HG03135 (cell line): ENCODE data around the gene ESYT3.

Experiments
- ATAC-seq: cut with Tn5 transposase; IDR thresholded peaks from one replicate; pipeline ENCODE4 v1.9.1; 2021; ENCODE audit warnings: mild to moderate bottlenecking, moderate library complexity; ENCODE audit not compliant: unreplicated experiment

Gene ESYT3

DNA sequence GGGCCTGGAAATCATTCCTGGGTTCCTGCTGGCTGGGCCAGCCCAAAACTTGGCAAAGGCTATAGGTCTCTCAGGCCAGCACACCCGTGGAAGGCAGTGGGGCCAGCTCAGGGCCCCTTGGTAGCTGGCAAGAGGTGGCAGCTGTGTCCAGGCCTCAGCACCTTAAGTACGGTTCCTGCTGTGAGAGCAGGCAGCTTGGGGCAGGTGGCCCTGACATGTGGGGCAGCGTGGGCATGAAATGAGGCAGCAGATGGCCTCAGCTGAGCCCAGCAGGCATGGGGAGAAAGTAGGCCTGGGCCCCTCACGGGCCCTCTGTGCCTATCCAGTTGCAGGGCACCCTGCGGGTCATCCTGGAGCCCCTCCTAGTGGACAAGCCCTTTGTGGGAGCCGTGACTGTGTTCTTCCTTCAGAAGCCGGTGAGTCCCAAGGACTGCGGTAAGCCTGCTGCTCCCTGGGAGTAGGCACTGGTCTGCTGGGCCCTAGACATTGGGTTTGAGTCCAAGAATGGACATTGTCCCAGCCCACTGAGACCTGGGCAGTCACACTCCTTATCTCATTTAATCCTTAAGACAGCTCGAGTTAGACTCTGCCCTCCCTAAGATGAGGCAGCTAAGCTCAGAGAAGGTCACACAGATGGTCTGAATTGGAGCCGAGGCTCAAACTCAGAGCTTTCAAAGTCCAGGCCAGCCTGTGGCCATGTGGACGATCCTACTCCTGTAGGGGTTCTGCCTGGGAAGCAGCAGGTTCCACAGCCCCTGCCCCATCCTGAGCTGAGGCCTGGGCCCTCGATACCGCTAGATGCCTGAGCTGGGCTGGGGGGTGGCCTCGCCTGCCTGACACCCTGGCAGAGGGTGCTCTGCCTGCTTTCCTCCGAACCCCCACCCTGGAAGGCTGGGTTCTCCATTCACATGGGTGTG is 25.5 kb downstream of the ESYT3 start:
- ATAC-seq = no peak

DNA sequence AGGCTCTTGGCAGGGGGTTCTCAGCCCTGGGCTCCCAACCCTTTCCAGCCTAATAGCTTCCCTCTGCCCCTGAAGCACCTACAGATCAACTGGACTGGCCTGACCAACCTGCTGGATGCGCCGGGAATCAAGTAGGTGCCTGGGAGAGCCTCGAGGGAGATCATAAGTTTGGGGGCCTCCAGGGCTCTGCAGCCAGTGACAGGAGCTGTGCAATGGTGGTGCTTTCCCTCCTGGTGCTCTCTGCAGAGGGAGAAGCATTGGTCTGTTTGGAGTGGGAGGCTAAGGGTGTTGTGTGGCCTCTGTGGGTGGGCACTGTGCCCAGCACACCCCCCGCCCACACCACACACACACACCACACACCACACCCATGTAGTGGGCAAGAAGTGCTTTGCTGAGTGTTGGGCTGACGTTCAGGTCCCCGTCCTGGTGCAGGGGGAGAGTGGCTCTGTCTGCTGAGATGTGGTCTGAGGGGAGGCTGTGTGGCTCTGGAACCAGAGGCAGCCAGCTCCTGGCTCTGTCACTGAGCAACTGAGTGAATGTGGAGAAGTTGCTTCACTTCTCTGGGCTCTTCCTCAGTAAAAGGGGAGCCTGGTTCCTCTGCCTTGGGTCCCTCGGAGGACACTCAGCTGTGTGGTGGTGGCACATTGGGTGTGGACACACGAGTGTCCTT is 26.3 kb downstream of the ESYT3 start:
- no peak for ATAC-seq

DNA sequence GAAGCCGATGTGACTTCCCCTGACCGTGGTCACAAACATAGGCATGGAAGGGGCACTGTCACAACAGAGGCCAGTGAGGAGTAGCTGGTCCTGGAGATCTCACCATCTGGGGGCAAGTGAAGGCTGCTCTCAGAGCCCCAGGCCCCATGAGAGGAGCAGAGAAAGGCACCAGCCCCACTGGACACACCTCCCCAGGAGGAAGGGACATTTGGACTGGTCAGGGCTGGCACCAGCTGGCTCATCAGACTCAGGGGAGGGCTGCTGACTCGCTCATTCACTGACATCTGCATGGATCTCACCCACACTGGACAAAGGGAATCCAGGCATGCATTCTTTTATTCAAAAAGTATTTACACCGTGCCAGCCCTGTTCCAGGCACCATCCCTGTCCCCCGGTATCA is 26.8 kb downstream of the ESYT3 start:
- ATAC-seq = no peak

DNA sequence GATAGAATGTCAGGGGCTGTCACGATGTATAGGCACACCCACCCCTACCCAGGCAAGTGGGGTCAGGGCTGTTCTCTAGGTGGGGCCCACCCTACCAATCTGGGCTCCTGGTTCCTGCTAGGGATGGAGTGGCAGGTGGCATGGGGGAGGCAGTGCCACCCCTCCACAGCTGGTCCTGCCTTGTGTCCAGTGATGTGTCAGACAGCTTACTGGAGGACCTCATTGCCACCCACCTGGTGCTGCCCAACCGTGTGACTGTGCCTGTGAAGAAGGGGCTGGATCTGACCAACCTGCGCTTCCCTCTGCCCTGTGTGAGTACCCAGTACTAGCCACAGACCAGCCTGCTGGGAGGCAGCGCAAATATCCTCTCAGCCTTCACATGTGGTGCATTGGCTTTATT is 27.5 kb downstream of the ESYT3 start:
- ATAC-seq = no peak

DNA sequence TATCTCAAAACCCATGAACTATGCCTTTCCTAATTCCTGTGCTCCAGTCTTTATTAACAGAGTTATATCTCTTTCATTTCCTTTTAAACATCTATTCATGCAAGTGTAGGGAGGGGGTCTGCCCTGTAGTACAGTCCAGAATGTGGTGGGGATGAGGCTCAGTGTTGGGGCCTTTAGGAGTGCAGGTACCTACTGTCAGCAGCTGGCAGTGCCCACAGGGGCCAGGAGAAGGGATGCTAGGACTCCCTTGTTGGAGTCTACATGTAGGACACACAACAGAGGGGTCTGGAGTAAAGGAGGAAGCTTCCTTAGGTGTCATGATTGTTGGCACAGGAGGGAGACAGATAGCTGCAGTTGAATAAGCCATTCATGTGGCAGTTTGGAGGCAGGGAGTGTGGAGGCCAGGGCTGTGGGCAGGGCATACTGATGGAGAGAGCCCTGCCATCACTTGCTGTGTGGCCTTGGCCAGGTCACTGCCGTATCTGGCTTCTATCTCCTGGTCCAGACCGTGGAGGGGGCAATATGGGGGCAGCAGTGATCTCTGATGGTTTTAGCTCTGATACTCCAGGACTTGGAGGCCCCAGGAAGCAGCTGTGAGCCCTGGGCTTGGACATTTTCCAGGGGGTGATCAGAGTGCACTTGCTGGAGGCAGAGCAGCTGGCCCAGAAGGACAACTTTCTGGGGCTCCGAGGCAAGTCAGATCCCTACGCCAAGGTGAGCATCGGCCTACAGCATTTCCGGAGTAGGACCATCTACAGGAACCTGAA is 29.5 kb downstream of the ESYT3 start:
- no peak for ATAC-seq

DNA sequence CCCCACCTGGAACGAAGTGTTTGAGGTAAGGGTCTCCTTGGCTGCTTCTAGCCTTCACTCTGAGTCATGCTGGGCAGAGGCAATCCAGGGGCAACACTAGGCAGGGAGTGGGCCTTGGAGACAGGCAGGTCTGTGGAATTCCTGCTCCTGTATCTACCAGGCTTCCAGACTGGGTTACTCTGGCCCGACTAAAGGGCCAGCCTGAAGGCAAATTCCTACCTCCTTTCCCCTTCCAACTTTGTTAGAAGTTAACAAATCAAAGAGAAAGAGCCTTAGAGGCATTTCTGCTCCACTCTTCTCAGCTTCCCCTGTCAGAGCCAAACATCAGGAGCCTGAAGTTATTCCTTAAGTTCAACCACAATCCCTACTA is 30.1 kb downstream of the ESYT3 start:
- no peak for ATAC-seq

DNA sequence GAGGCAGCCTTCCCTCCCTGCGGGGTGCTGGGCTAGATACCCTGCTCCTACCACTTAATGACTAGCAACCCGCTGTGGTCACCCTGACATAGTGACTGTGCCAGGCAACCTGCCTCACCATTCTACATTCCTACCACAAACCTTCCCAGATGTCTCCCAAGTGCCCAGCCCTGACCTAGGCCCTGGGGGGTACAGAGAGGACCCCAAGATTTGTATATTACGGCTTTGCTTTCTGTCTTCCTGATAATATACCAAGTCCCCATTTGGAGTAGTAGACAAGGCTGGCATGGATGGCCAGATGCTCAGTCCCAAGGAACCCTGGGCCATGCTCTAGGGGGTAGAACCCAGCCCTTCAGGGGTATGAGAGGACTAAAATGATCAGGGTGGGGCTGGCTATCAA is 31.0 kb downstream of the ESYT3 start:
- ATAC-seq = no peak

DNA sequence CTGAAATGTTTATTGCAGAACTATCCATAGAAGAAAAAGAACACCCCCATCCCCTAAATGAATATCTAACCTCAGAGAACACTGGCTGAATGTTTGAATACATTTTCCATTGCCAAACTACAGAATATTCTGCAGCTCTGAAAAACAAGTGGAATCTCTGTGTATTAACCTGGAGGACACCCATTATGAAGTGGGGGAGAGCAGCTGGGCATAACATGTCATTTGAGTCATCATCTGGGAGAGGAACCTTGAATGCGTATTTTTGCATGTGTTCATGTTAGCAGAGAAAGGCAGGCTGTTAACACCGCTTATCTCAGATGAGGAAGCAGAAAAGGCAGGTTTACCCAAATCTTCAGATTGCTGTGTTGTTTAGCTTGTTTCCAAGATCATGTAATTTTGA is 31.5 kb downstream of the ESYT3 start:
- no peak for ATAC-seq

DNA sequence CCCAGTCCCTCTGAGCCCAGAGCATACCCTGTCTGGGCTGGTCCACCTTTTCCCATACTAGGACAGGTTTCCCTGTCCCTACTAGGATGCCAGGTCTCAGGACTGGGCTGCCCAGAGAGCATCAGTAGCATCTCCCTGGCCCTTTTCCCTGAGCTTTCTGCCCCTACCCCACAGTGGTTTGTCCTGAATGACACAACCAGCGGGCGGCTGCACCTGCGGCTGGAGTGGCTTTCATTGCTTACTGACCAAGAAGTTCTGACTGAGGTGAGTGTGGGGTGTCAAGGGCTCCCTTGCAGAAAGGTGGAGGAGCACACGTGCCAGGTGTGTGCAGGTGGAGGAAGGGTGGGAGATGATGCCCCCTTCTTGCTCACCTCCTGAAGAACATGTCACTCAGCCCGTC is 33.5 kb downstream of the ESYT3 start:
- no peak for ATAC-seq

DNA sequence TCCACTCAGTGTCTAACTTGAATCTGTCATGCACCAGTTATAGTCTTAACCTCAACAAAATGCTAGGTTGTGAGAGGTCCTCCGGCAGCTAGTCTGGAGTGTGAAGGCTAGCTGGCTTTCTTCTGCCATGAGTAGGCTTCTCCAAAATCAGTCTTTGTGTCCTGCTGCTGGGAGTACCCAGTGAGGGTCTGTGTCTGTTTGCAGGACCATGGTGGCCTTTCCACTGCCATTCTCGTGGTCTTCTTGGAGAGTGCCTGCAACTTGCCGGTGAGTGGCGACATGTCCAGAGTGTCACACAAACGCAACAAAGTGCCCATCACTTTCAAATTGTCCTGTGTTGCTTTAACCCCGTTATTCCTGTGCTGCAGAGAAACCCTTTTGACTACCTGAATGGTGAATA is 34.0 kb downstream of the ESYT3 start:
- no peak for ATAC-seq

DNA sequence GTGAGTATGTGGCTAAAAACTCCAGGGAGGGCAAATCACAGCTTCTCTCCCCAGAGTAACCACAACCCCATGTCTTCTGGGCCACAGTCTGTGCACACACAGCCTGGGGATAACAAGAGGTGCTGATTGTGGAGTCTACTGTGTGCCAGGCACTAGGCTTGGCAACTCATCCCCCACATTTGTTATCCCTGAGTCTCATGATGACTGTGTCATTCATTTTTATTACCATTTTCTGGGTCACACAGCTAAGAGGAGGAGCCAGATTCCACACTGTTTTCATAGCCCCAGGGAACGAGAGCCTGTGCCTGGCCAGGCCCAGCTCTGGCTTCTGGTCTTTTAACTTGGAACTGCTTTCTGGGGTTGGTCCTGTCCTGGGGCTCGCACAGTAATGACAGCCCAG is 34.5 kb downstream of the ESYT3 start:
- ATAC-seq = no peak

DNA sequence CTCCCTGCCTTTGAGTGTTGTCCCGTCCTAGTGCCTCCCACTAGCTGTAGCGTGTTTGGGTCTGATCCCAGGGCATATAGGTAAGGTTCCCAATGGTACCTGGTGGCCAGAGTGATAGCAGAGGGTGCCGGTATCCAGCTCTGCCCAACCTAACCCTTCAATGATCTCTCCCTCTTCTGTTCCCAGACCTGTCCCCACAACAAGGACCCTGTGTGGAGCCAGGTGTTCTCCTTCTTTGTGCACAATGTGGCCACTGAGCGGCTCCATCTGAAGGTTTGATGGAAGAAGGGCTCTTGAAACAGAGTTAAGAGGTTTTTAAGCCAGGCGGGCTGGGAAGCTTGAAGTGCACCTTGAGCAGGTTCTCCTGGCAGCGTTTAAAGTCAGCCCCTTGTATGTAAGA is 35.5 kb downstream of the ESYT3 start:
- ATAC-seq = no peak

DNA sequence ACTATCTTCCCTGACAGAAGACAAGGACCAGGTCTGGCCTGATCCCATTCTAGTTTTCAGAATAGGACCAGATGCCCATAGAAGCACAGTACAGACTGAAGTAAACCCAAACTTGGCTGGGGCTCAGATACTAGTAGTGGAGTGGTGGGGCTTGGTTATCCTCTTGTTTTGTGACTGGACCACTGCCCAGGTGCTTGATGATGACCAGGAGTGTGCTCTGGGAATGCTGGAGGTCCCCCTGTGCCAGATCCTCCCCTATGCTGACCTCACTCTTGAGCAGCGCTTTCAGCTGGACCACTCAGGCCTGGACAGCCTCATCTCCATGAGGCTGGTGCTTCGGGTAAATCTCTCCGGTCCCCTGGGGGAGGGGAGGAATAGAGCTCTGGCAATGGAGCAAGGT is 36.3 kb downstream of the ESYT3 start:
- no peak for ATAC-seq

DNA sequence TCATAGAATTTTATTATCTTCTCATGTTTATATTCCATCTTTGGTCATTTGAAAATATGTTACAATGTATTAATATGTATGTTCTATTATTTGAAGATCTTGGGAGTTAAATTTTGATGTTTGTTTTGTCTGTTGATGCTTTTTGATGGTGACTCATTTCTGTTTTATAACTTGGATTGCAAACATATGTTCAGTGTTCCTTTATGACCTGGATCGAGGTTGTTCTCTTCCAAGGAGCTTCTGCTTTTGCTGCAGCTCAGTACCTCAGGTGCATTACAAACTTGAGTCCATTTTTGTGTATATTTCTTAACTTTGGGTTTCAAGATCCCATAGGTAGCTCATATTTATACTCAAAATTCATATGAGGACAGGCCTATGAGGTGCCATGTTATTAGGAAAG is 37.1 kb downstream of the ESYT3 start:
- no peak for ATAC-seq

DNA sequence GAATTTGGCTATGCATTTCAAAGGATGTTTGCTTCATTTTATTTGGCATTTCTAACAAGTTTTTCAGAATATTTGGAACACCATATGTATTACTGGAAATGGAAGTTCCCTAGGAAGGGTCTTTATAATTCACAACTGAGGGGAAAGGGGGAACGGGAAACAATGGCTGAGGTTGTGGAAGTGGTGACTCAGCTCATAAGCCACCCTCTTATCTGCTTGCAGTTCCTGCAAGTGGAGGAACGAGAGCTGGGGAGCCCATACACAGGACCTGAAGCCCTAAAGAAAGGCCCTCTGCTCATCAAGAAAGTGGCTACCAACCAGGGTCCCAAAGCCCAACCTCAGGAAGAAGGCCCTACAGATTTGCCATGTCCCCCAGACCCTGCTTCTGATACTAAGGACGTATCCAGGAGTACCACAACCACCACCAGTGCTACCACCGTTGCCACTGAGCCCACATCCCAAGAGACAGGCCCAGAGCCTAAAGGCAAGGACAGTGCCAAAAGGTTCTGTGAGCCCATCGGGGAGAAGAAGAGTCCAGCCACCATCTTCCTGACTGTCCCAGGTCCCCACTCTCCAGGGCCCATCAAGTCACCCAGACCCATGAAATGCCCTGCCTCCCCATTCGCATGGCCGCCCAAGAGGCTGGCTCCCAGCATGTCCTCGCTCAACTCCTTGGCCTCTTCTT is 37.9 kb downstream of the ESYT3 start:
- no peak for ATAC-seq

DNA sequence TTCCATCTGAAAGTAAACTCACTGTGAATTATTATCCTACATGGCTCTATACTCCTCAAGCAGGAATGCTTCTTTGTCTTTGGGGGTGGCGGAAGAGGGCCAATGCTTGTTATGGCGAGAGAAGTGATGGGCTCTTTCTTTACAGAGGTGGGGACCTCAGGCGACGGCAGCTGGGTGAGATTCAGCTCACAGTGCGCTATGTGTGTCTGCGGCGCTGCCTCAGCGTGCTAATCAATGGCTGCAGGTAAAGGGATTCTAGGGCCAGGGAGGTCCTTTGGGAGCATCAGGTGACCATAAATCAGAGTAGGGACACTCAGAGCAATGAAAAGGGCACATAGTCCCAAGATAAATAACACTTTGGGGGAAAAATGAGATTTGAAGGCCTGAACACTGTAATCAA is 39.0 kb downstream of the ESYT3 start:
- no peak for ATAC-seq

DNA sequence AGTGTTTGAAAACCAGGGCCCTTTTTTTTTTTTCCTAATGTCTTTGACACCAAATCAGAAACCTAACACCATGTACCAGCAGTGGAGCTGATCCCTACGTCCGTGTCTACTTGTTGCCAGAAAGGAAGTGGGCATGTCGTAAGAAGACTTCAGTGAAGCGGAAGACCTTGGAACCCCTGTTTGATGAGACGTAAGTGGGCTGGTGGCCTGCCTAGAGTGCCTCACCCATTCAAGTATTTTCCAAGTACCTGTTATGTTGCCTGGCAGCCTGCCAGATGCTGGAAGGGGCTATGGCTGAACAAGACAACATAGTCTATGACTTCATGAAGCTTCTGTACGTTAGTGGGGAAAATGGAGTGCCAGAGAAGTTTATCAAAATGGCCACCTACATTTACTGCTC is 39.7 kb downstream of the ESYT3 start:
- no peak for ATAC-seq

DNA sequence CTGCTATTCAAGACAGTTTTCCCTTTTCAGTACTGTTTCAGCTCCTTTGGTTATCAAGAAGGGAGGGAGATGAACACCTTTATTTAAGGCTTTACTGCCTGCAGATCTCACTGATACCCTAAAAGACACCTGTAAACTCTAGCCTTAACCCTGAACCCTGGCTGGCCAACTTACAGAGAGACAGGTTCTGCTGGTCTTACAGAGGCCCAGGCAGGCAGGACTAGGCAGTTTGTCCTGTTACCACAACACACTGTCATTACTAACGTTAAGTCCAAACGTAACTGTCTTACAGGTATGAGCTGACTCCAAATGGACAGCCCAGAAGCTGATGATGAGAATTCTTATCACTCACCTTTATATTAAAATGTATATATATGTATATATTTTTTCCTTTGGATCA is 42.1 kb downstream of the ESYT3 start:
- ATAC-seq = no peak

DNA sequence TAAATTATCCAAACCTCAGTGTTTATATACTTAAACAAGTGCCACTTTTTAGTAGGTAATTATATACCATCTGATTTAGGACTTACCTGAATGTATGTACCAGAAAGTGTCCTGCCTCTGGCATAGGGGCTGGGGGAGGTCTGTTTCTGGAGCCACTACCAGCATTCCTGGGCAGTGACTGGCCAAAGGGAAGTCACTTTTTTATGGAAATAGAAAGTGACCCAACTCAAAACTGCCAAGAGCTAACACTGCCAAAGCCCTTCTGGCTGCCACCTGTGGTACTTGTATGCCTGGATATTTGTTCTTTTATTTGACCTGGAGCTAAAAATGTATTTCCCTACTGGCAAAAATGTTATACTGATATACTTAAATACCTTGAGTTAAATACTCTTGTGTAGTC is 42.7 kb downstream of the ESYT3 start:
- ATAC-seq = no peak

DNA sequence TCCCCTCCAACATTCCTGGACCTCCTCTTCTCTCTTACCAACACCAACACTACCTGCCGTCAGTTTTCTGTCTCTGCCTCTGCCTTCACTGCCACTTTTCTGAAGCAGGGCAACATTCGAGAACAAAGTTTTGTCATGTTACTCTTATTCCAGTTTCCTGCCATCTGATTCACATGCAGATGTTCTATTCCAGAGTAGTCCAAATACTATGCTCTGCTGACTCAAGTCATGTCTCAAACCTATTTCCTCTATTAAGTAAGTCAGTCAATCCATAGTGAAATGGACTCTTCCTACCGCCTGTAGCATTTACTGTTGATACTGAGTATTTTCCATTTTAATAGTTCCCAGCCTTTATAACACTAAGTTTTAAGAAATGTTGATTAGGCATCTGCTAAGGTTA is 43.4 kb downstream of the ESYT3 start:
- ATAC-seq = no peak

DNA sequence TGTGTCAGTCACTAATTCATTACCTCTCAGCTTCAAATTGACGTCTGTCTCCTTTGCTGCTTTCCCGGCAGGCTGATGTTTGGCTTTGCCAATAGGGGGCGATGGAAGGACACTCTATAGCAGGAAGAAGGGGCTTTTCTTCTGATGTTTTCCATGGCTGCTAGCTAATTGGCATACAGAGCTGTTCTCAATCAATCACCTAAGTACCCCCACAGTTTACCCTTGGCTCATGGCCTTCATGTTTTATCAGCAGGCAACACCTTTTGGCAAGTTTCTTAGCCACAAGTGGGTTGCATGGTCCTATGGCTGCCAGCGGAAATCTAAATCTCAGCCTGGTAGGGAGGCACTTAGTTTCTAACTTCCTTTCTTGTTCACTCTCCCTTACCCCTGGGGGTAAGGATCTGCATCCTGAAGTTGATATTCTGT is 45.0 kb downstream of the ESYT3 start:
- no peak for ATAC-seq
